Mesendoderm (in vitro differentiated cells): ENCODE measurements around the gene COL10A1.

Experiments used
- DNase-seq: peaks from one replicate; pipeline ENCODE4 v3.0.0; 2013
- H2AK5ac ChIP-seq: 2 replicates; pipeline ENCODE4 v1.6.1; 2013; ENCODE audit warnings: low read length, inconsistent platforms
- H2BK120ac ChIP-seq: 2 replicates; pipeline ENCODE4 v1.6.1; 2013; ENCODE audit warnings: low read depth, mild to moderate bottlenecking, low read length, moderate library complexity, mixed read lengths
- H2BK15ac ChIP-seq: replicated peaks from 2 replicates; pipeline ENCODE4 v1.6.1; 2013; ENCODE audit warnings: low read depth, mild to moderate bottlenecking, moderate library complexity
- H2BK5ac ChIP-seq: 2 replicates; pipeline ENCODE4 v1.6.1; 2013; ENCODE audit warnings: low read length, inconsistent platforms
- H3K18ac ChIP-seq: 2 replicates; pipeline ENCODE4 v1.6.1; 2013; ENCODE audit warnings: mild to moderate bottlenecking, low read length, mixed read lengths
- H3K23ac ChIP-seq: one replicate; pipeline ENCODE4 v1.6.1; 2013; ENCODE audit warnings: low read length
- H3K27ac ChIP-seq: 2 replicates; pipeline ENCODE4 v1.5.1; 2013; ENCODE audit warnings: low read depth, mild to moderate bottlenecking, inconsistent platforms, low read length, moderate library complexity
- H3K27me3 ChIP-seq: 2 replicates; pipeline ENCODE4 v1.6.1; 2013; ENCODE audit warnings: low read length, control low read depth, mild to moderate bottlenecking, inconsistent platforms; ENCODE audit not compliant: insufficient read depth, poor library complexity
- H3K36me3 ChIP-seq: 2 replicates; pipeline ENCODE4 v1.6.1; 2013; ENCODE audit warnings: low read length, inconsistent platforms; ENCODE audit not compliant: control insufficient read depth, insufficient read depth
- H3K4ac ChIP-seq: one replicate; pipeline ENCODE4 v1.6.1; 2013; ENCODE audit warnings: low read depth, mild to moderate bottlenecking, low read length, moderate library complexity
- H3K4me1 ChIP-seq: 2 replicates; pipeline ENCODE4 v1.6.1; 2013; ENCODE audit warnings: low read depth, low read length, inconsistent platforms; ENCODE audit not compliant: control insufficient read depth
- H3K4me2 ChIP-seq: 2 replicates; pipeline ENCODE4 v1.6.1; 2013; ENCODE audit warnings: low read length
- H3K4me3 ChIP-seq: 2 replicates; pipeline ENCODE4 v1.5.1; 2013; ENCODE audit warnings: mild to moderate bottlenecking, low read length
- H3K56ac ChIP-seq: one replicate; pipeline ENCODE4 v1.6.1; 2013; ENCODE audit warnings: low read length
- H3K79me1 ChIP-seq: 2 replicates; pipeline ENCODE4 v1.6.1; 2013; ENCODE audit warnings: low read length, inconsistent platforms
- H3K79me2 ChIP-seq: 2 replicates; pipeline ENCODE4 v1.6.1; 2013; ENCODE audit warnings: mild to moderate bottlenecking, low read length; ENCODE audit not compliant: control insufficient read depth, insufficient read depth
- H3K9ac ChIP-seq: 2 replicates; pipeline ENCODE4 v1.6.1; 2013; ENCODE audit warnings: low read length, inconsistent platforms
- H4K5ac ChIP-seq: one replicate; pipeline ENCODE4 v1.6.1; 2013; ENCODE audit warnings: low read length
- H4K8ac ChIP-seq: one replicate; pipeline ENCODE4 v1.6.1; 2013; ENCODE audit warnings: low read depth, mild to moderate bottlenecking, control low read depth, low read length, moderate library complexity
- WGBS: extraction: QIAGEN DNeasy Blood & Tissue Kit; methylation state at CpG from one replicate; pipeline ENCODE4 v1.1.7; 2013; ENCODE audit warnings: low lambda C conversion rate, missing lambda C conversion rate; ENCODE audit not compliant: insufficient coverage; ENCODE audit errors: extremely low coverage; 5-methylcytosine and 5-hydroxymethylcytosine counted together

COL10A1 gene

DNA sequence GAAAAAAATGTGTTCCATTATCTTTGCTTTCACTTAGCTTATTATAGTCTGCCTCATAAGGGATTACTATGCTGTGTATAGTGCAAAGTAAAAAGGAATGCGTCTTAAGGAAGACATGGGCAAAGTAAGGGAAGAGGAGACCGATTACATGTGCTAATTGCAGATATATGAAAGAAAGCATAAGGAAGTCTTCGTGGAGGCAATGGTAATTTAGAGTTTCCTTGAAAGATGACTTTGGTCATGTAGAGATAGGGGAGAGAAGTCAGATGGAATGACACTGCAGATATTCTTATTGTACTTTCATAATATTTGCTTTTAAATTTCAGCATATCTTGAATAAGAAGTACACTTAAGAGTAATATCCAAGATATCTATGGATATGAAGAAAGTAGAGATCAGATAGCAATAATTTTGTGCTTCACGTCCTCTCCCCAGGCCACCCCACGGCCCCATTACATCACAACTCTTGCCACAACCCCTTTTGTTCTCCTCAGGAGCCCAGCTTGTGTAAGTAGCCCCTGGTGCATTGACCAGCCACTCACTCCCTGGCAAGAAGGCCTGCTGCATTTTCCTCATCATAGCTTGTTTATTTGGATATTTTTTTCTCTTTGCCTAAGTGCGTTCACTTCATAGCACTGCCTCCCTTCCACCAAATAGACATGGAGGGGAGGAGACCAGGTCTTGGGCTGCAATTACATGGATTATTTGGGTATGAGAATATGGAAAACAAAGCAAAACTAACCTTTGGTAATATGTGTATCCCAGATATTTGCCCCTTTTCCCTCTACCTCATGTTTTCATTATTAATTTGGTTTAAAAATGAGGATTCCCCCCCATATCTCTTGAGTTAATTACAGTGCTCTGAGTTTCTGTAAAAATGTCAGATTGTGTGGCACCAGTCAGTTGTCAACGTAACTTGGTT lies 30.7 kb upstream of the COL10A1 start:
- WGBS = no CpG with 5 or more reads among the region's 7 CpGs

DNA sequence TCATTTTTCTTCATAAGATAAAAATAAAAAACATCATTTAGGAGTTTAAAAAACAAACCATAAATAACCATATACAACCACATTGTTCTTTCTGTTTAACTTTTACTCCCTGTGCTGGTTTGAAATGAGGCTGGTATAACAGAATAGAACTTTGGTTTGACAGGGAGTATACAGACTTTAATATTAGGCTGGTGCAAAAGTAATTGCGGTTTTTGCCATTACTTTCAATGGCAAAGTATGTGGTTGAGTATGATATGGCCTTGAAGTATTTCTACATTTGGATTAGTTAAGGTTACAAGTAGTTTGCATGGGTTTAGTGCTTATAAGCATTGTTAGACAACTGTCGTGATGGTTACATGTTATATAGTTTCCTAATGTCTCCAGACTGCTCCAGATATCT lies 29.0 kb upstream of the COL10A1 start:
- Histone ChIP-seq H3K4me1 (no peaks in the 10 kb centered on the region), H2AK5ac (no peak overlapping the region), H3K9ac (no peak overlapping the region), H3K27ac (no peak overlapping the region), H4K8ac (no peak overlapping the region), H2BK120ac (no peak overlapping the region), H3K4me3 (no peak overlapping the region), H3K79me2 (no peaks in the 10 kb centered on the region), H3K79me1 (no peaks in the 10 kb centered on the region), H2BK5ac (no peak overlapping the region), H3K4ac (no peak overlapping the region), H3K4me2 (no peak overlapping the region), H4K5ac (no peak overlapping the region), H3K27me3 (no peaks in the 10 kb centered on the region), H2BK15ac (no peak overlapping the region), H3K18ac (no peak overlapping the region), H3K36me3 (no peaks in the 10 kb centered on the region), H3K56ac (no peak overlapping the region), H3K23ac (no peak overlapping the region)
- no CpG with 5 or more reads among the region's 2 CpGs for WGBS
- no peak for DNase-seq

More for the DNA sequence above, 30.7 kb upstream of the COL10A1 start:
- Histone ChIP-seq H3K36me3 (no peaks in the 10 kb centered on the region), H3K4me1 (no peaks in the 10 kb centered on the region), H3K18ac (no peak overlapping the region), H3K4me3 (no peak overlapping the region), H3K79me1 (no peaks in the 10 kb centered on the region), H3K79me2 (no peaks in the 10 kb centered on the region), H3K9ac (no peak overlapping the region), H2BK120ac (no peak overlapping the region), H3K56ac (no peak overlapping the region), H2BK5ac (no peak overlapping the region), H3K27ac (no peak overlapping the region), H3K23ac (no peak overlapping the region), H2AK5ac (no peak overlapping the region), H3K27me3 (no peaks in the 10 kb centered on the region), H4K8ac (no peak overlapping the region), H3K4ac (no peak overlapping the region), H4K5ac (no peak overlapping the region), H2BK15ac (no peak overlapping the region), H3K4me2 (no peak overlapping the region)
- DNase-seq = no peak

DNA sequence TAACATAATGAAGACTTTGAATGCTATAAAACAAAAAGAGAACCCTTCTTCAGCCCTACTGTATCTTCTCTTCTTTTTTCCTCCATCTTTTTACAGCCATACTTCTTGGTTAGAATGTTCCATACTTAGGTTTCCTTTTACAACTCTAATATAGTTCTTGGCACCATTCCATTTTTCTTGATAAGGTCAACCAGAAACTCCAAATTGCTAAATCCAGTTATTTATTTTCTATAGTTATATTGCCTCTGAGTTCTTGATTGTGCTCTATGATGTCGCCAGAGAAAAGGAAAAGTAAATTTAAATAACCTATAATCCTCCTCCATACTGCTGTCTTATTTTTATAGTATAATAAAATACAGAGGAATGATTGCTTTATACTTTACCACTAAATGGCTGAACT lies 26.7 kb upstream of the COL10A1 start:
- no peak overlapping the region for H3K18ac ChIP-seq
- no peak overlapping the region for H3K27ac ChIP-seq
- no peak overlapping the region for H2BK120ac ChIP-seq
- H3K27me3 ChIP-seq = no peaks in the 10 kb centered on the region
- no peaks in the 10 kb centered on the region for H3K79me1 ChIP-seq
- no peak overlapping the region for H3K4me3 ChIP-seq
- H2BK5ac ChIP-seq = no peak overlapping the region
- no peak overlapping the region for H3K23ac ChIP-seq
- no peaks in the 10 kb centered on the region for H3K36me3 ChIP-seq
- no peak overlapping the region for H4K8ac ChIP-seq
- no peak for DNase-seq
- no peak overlapping the region for H2AK5ac ChIP-seq
- no peak overlapping the region for H2BK15ac ChIP-seq
- no peak overlapping the region for H4K5ac ChIP-seq
- no peaks in the 10 kb centered on the region for H3K79me2 ChIP-seq
- H3K4ac ChIP-seq = no peak overlapping the region
- H3K9ac ChIP-seq = no peak overlapping the region
- H3K56ac ChIP-seq = no peak overlapping the region
- H3K4me1 ChIP-seq = peaks cover 2% of the 10 kb centered on the region
- no peak overlapping the region for H3K4me2 ChIP-seq
- no CpG with 5 or more reads among the region's 1 CpG for WGBS

DNA sequence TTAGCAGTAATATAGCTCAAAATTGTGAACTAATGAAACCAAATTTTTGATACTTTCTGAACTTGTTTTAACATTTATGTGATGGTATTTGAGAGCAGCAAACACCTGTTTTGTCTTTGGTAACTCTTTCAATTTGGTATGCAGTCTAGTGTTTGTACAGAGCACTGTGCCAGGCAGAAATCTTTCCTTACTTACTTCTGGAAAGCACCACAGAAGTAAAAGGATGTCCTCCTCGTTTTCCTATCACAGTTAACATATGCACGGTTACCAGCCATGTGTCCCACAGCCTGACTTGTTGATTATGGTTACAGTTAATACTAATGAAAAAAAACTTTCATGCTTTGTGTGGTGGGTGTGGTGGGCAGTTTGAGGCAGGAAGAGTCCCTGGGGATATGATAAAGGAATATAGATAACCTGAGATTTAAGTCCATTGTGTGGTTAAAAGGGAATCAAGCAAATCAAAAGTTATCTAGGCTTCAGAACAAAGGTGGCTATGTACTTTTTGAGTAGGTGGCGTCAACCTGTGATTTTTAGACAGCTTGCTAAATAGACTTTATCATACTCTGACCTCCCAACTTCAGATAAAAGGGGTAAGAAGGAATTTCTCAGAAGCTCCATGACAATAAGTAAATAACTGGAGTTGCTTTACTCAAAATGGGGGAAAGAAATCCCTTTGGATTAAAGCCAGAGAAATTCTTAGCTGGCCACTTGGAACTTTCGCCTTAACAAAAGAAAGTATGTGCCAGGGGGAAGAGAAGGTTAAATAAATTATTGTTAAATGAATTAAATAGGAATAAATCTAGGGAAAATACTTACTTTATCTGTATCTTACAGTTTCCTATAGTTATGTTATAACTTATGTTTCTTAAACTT lies 20.1 kb upstream of the COL10A1 start:
- no peak overlapping the region for H3K4me2 ChIP-seq
- DNase-seq = peak; percentile 91
- H3K56ac ChIP-seq = no peak overlapping the region
- H3K23ac ChIP-seq = no peak overlapping the region
- H2BK120ac ChIP-seq = no peak overlapping the region
- H4K8ac ChIP-seq = no peak overlapping the region
- H3K36me3 ChIP-seq = no peaks in the 10 kb centered on the region
- H3K27ac ChIP-seq = no peak overlapping the region
- H4K5ac ChIP-seq = no peak overlapping the region
- H2BK15ac ChIP-seq = no peak overlapping the region
- no CpG with 5 or more reads among the region's 4 CpGs for WGBS
- H3K27me3 ChIP-seq = no peaks in the 10 kb centered on the region
- no peak overlapping the region for H3K4ac ChIP-seq
- no peaks in the 10 kb centered on the region for H3K79me2 ChIP-seq
- H3K4me1 ChIP-seq = peaks cover 4% of the 10 kb centered on the region
- H2BK5ac ChIP-seq = no peak overlapping the region
- no peak overlapping the region for H3K9ac ChIP-seq
- peak overlapping the region; percentile 75 for H3K18ac ChIP-seq
- H3K79me1 ChIP-seq = no peaks in the 10 kb centered on the region
- no peak overlapping the region for H2AK5ac ChIP-seq
- H3K4me3 ChIP-seq = no peak overlapping the region

DNA sequence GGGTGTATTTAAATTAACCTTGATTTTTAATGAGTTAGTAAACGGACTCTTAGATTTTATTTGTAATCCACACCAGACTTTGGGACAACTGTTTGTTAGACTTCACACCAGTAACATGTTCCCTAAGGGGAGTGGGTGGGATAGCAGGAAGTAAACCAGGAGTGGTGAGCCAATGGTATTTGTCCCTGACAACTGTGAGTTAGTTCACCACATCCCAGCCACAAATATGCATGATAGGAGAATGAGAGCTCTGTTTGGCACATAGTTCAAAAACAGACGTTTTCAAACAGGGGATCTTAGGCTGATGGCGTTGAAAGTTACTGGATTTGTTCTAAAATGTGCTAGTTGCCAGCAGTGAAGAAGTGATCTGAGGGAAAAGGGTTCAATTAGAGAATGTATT lies 18.7 kb upstream of the COL10A1 start:
- Histone ChIP-seq H2BK5ac (no peak overlapping the region), H3K23ac (no peak overlapping the region), H3K27ac (no peak overlapping the region), H3K18ac (no peak overlapping the region), H3K36me3 (no peaks in the 10 kb centered on the region), H3K27me3 (no peaks in the 10 kb centered on the region), H3K56ac (no peak overlapping the region), H2BK120ac (no peak overlapping the region), H3K79me2 (no peaks in the 10 kb centered on the region), H4K8ac (no peak overlapping the region), H3K4me3 (no peak overlapping the region), H3K4ac (no peak overlapping the region), H3K4me2 (no peak overlapping the region), H3K9ac (no peak overlapping the region), H3K4me1 (peaks cover 3% of the 10 kb centered on the region), H3K79me1 (no peaks in the 10 kb centered on the region), H4K5ac (no peak overlapping the region), H2AK5ac (no peak overlapping the region), H2BK15ac (no peak overlapping the region)
- peak; percentile 35 for DNase-seq
- WGBS = no CpG with 5 or more reads among the region's 3 CpGs
